HG02943 (cell line): ENCODE data around the gene INSYN2B.

Experiments used
- ATAC-seq: cut with Tn5 transposase; IDR thresholded peaks from one replicate; pipeline ENCODE4 v1.9.1; 2021; ENCODE audit warnings: mild to moderate bottlenecking, low read depth, moderate library complexity; ENCODE audit not compliant: unreplicated experiment

Gene INSYN2B

DNA sequence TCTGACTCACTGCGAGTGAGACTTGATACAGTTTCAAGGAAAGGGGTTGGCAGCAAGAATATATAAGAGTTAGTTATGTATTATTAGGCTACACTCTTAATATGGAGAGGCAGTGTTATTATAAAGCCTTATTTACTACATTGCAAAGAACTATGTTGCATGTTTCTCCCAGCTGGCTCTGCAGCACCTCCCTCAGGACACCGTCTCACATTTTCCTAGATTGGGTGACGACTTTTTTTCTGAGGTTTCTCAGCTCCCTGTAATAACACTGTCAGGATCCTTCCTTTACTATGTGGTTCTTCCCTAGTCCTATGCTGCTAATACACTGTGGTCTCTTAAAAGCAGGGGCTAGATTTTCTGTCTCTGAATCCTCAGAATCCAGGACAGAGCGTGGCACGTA, 153.7 kb downstream of the INSYN2B start:
- ATAC-seq = no peak

DNA sequence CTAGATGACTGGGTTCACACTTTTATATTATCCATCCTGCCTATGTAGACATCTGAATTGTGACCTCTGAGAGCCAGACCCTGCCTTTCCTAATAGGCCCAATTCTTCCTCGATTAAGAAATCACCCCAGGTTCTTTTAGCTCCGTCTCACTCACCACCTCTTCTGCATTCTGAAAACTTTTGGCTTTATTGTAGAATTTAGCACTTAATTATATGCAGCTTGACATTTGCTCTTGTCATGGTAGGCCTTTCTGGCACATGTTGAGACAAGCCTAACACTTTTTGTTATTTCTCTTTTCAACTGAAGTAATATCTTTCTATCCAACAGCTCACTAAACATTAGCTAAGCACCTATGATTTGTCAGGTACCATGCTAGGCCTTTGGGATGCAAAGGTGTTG, 163.3 kb downstream of the INSYN2B start:
- no peak for ATAC-seq

DNA sequence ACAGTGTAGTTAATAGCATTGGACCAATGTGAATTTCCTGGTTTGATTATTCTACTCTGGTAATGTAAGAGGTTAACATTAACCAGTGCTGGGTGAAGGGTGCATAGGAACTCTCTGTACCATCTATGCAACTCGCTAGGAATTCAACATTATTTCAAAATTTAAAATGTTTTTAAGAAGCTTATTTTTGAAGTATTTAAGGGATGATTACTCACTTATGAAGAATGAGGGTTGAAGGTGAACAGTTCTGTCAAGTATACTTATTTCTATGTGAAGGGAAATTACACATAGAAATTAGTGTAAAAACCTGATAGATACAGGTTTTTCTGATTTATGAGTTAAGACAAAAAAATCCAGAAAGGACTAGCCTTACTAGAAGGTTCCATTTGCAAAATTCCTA, 165.8 kb downstream of the INSYN2B start:
- no peak for ATAC-seq
